SK-N-SH treated with all-trans-retinoic acid at 6 μM for 48 hours (cell line): Measurements from ENCODE around the gene CYTL1.

ENCODE experiments used
- ARNTL ChIP-seq: fragments of 450-650 bp; formaldehyde crosslinking; IDR thresholded peaks from 2 replicates; pipeline ENCODE4 v1.5.0; 2020; ENCODE audit warnings: low read depth, mild to moderate bottlenecking, moderate library complexity, borderline replicate concordance
- BACH2 ChIP-seq: fragments of 250-450 bp; sonication (Bioruptor Pico); IDR thresholded peaks from 2 replicates; pipeline ENCODE4 v1.9.0; 2021; ENCODE audit warnings: mild to moderate bottlenecking, borderline replicate concordance
- GLIS3 ChIP-seq: fragments of 250-450 bp; sonication (Bioruptor Pico); IDR thresholded peaks from 2 replicates; pipeline ENCODE4 v1.5.0; 2020; ENCODE audit warnings: mild to moderate bottlenecking, moderate library complexity
- ISL1 ChIP-seq: fragments of 250-450 bp; sonication (Bioruptor Pico); IDR thresholded peaks from 2 replicates; pipeline ENCODE4 v2.1.2; 2022; ENCODE audit warnings: mild to moderate bottlenecking, moderate library complexity
- ZNF8 ChIP-seq: fragments of 450-650 bp; formaldehyde crosslinking; IDR thresholded peaks from 2 replicates; pipeline ENCODE4 v1.5.0; 2020; ENCODE audit warnings: mild to moderate bottlenecking, moderate library complexity
- TF ChIP-seq, protein P1 (sequence below): fragments of 250-450 bp; sonication (Bioruptor Pico); IDR thresholded peaks from 2 replicates; pipeline ENCODE4 v1.5.1; 2021; ENCODE audit warnings: mild to moderate bottlenecking, moderate library complexity
- TF ChIP-seq, protein P2 (sequence below): fragments of 250-450 bp; sonication (Bioruptor Pico); IDR thresholded peaks from 2 replicates; pipeline ENCODE4 v1.5.1; 2020; ENCODE audit warnings: low read depth, mild to moderate bottlenecking, moderate library complexity
- TF ChIP-seq, protein P3 (sequence below): fragments of 250-450 bp; sonication (Bioruptor Pico); IDR thresholded peaks from 2 replicates; pipeline ENCODE4 v1.8.0; 2021; ENCODE audit warnings: low read depth, mild to moderate bottlenecking, moderate library complexity, borderline replicate concordance

DNA sequence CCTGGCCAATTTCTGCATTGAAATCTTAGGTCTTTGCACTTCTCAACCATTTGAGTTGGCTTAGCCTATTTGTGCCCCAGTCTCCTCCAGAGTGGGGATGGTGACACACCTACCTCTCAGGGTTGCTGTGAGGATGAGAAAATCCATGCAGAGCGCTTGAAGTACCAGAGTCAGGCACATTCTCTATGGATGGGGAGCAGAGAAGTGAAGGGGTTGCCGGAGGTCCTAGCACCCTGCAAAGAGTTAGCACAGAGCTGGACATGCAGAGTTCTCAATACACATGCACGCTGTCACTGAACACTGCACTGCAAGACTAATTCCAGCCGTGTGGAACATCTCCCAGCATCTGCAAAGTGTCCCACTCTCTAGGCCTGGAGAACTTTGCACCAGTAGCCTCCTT is 29.5 kb upstream of the CYTL1 start:
- TF ChIP-seq, protein P1, sequence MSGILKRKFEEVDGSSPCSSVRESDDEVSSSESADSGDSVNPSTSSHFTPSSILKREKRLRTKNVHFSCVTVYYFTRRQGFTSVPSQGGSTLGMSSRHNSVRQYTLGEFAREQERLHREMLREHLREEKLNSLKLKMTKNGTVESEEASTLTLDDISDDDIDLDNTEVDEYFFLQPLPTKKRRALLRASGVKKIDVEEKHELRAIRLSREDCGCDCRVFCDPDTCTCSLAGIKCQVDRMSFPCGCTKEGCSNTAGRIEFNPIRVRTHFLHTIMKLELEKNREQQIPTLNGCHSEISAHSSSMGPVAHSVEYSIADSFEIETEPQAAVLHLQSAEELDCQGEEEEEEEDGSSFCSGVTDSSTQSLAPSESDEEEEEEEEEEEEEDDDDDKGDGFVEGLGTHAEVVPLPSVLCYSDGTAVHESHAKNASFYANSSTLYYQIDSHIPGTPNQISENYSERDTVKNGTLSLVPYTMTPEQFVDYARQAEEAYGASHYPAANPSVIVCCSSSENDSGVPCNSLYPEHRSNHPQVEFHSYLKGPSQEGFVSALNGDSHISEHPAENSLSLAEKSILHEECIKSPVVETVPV (CRISPR knock-in tag) = no peak
- TF ChIP-seq, protein P2, sequence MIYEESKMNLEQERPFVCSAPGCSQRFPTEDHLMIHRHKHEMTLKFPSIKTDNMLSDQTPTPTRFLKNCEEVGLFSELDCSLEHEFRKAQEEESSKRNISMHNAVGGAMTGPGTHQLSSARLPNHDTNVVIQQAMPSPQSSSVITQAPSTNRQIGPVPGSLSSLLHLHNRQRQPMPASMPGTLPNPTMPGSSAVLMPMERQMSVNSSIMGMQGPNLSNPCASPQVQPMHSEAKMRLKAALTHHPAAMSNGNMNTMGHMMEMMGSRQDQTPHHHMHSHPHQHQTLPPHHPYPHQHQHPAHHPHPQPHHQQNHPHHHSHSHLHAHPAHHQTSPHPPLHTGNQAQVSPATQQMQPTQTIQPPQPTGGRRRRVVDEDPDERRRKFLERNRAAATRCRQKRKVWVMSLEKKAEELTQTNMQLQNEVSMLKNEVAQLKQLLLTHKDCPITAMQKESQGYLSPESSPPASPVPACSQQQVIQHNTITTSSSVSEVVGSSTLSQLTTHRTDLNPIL (CRISPR knock-in tag) = no peak
- TF ChIP-seq GLIS3 (no peak), ZNF8 (CRISPR knock-in tag) (no peak), BACH2 (no peak), ARNTL (CRISPR knock-in tag) (no peak), ISL1 (CRISPR knock-in tag) (no peak)
- TF ChIP-seq, protein P3, sequence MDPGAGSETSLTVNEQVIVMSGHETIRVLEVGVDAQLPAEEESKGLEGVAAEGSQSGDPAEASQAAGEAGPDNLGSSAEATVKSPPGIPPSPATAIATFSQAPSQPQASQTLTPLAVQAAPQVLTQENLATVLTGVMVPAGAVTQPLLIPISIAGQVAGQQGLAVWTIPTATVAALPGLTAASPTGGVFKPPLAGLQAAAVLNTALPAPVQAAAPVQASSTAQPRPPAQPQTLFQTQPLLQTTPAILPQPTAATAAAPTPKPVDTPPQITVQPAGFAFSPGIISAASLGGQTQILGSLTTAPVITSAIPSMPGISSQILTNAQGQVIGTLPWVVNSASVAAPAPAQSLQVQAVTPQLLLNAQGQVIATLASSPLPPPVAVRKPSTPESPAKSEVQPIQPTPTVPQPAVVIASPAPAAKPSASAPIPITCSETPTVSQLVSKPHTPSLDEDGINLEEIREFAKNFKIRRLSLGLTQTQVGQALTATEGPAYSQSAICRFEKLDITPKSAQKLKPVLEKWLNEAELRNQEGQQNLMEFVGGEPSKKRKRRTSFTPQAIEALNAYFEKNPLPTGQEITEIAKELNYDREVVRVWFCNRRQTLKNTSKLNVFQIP (CRISPR knock-in tag) = no peak
